ENCODE measurements around the gene DDTL.

DNA sequence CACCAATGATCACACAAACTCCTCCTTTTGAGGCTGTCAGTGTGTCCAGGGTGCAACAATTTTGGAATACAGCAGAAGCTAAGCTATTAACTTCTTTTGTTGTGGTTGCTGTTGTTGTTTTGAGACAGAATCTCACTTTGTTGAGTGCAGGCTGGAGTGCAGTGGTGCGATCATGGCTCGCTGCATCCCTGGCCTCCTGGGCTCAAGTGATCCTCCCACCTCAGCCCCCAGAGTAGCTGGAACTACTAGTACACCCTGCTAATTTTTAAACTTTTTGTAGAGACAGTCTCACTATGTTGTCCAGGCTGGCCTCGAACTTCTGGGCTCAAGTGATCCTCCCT is 27.7 kb upstream of the DDTL start:
- TF ChIP-seq, protein P1, sequence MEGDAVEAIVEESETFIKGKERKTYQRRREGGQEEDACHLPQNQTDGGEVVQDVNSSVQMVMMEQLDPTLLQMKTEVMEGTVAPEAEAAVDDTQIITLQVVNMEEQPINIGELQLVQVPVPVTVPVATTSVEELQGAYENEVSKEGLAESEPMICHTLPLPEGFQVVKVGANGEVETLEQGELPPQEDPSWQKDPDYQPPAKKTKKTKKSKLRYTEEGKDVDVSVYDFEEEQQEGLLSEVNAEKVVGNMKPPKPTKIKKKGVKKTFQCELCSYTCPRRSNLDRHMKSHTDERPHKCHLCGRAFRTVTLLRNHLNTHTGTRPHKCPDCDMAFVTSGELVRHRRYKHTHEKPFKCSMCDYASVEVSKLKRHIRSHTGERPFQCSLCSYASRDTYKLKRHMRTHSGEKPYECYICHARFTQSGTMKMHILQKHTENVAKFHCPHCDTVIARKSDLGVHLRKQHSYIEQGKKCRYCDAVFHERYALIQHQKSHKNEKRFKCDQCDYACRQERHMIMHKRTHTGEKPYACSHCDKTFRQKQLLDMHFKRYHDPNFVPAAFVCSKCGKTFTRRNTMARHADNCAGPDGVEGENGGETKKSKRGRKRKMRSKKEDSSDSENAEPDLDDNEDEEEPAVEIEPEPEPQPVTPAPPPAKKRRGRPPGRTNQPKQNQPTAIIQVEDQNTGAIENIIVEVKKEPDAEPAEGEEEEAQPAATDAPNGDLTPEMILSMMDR (IDR thresholded peaks at IDR 0.05), result no peak
- TF ChIP-seq, protein P2, sequence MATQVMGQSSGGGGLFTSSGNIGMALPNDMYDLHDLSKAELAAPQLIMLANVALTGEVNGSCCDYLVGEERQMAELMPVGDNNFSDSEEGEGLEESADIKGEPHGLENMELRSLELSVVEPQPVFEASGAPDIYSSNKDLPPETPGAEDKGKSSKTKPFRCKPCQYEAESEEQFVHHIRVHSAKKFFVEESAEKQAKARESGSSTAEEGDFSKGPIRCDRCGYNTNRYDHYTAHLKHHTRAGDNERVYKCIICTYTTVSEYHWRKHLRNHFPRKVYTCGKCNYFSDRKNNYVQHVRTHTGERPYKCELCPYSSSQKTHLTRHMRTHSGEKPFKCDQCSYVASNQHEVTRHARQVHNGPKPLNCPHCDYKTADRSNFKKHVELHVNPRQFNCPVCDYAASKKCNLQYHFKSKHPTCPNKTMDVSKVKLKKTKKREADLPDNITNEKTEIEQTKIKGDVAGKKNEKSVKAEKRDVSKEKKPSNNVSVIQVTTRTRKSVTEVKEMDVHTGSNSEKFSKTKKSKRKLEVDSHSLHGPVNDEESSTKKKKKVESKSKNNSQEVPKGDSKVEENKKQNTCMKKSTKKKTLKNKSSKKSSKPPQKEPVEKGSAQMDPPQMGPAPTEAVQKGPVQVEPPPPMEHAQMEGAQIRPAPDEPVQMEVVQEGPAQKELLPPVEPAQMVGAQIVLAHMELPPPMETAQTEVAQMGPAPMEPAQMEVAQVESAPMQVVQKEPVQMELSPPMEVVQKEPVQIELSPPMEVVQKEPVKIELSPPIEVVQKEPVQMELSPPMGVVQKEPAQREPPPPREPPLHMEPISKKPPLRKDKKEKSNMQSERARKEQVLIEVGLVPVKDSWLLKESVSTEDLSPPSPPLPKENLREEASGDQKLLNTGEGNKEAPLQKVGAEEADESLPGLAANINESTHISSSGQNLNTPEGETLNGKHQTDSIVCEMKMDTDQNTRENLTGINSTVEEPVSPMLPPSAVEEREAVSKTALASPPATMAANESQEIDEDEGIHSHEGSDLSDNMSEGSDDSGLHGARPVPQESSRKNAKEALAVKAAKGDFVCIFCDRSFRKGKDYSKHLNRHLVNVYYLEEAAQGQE (IDR thresholded peaks at IDR 0.05; ENCODE audit: insufficient read depth in 1 of 2, low read depth in 2 of 2, low read length in 1 of 2), result no peak

Measured in Panc1 (cell line).